IPS-18a (cell line): ENCODE measurements around the gene USF2.

Experiments used
- H3K27ac ChIP-seq: one replicate; pipeline ENCODE4 v1.5.1; 2013; ENCODE audit warnings: low read length
- H3K27me3 ChIP-seq: one replicate; pipeline ENCODE4 v1.6.1; 2013; ENCODE audit warnings: mild to moderate bottlenecking, low read length; ENCODE audit not compliant: control insufficient read depth, insufficient read depth
- H3K36me3 ChIP-seq: one replicate; pipeline ENCODE4 v1.6.1; 2013; ENCODE audit warnings: low read depth, low read length; ENCODE audit not compliant: control insufficient read depth
- H3K4me1 ChIP-seq: one replicate; pipeline ENCODE4 v1.6.1; 2013; ENCODE audit warnings: low read depth, low read length; ENCODE audit not compliant: control insufficient read depth
- H3K4me3 ChIP-seq: one replicate; pipeline ENCODE4 v1.5.1; 2013; ENCODE audit warnings: low read length
- H3K9ac ChIP-seq: one replicate; pipeline ENCODE4 v1.6.1; 2013; ENCODE audit warnings: mild to moderate bottlenecking, low read length, moderate library complexity
- H3K9me3 ChIP-seq: one replicate; pipeline ENCODE4 v1.6.1; 2013; ENCODE audit warnings: low read depth, low read length; ENCODE audit not compliant: control insufficient read depth

USF2 gene

GRCh38 chr19:35293363-35293739 lies 24.6 kb downstream of the USF2 start:
- H3K36me3 ChIP-seq: no peaks in the 10 kb centered on the region
- no peak overlapping the region for H3K9ac ChIP-seq
- no peaks in the 10 kb centered on the region for H3K9me3 ChIP-seq
- H3K27ac ChIP-seq: no peak overlapping the region
- no peaks in the 10 kb centered on the region for H3K4me1 ChIP-seq
- H3K27me3 ChIP-seq: no peaks in the 10 kb centered on the region
- no peak overlapping the region for H3K4me3 ChIP-seq

- Histone ChIP-seq H3K27ac (no peak overlapping the region), H3K27me3 (no peaks in the 10 kb centered on the region), H3K4me3 (no peak overlapping the region), H3K4me1 (no peaks in the 10 kb centered on the region), H3K9ac (no peak overlapping the region), H3K36me3 (no peaks in the 10 kb centered on the region), H3K9me3 (no peaks in the 10 kb centered on the region)
Measured at GRCh38 chr19:35293808-35294207, 25.0 kb downstream of the USF2 start.

- no peak overlapping the region for H3K27ac ChIP-seq
- no peak overlapping the region for H3K9ac ChIP-seq
- no peaks in the 10 kb centered on the region for H3K36me3 ChIP-seq
- H3K4me3 ChIP-seq: no peak overlapping the region
- no peaks in the 10 kb centered on the region for H3K9me3 ChIP-seq
- no peaks in the 10 kb centered on the region for H3K27me3 ChIP-seq
- H3K4me1 ChIP-seq: no peaks in the 10 kb centered on the region
Measured at GRCh38 chr19:35294328-35294727, 25.6 kb downstream of the USF2 start.

GRCh38 chr19:35294859-35295791 lies 26.4 kb downstream of the USF2 start:
- Histone ChIP-seq H3K36me3 (no peaks in the 10 kb centered on the region), H3K9ac (no peak overlapping the region), H3K27me3 (no peaks in the 10 kb centered on the region), H3K27ac (no peak overlapping the region), H3K4me1 (no peaks in the 10 kb centered on the region), H3K4me3 (no peak overlapping the region), H3K9me3 (no peaks in the 10 kb centered on the region)

- Histone ChIP-seq H3K9ac (no peak overlapping the region), H3K9me3 (no peaks in the 10 kb centered on the region), H3K27me3 (no peaks in the 10 kb centered on the region), H3K4me1 (no peaks in the 10 kb centered on the region), H3K36me3 (no peaks in the 10 kb centered on the region), H3K4me3 (no peak overlapping the region), H3K27ac (no peak overlapping the region)
Measured at GRCh38 chr19:35295792-35296462, 27.2 kb downstream of the USF2 start.

GRCh38 chr19:35296644-35297514 lies 28.1 kb downstream of the USF2 start:
- Histone ChIP-seq H3K9ac (no peak overlapping the region), H3K4me1 (no peaks in the 10 kb centered on the region), H3K27ac (no peak overlapping the region), H3K9me3 (no peaks in the 10 kb centered on the region), H3K36me3 (no peaks in the 10 kb centered on the region), H3K4me3 (no peak overlapping the region), H3K27me3 (no peaks in the 10 kb centered on the region)

GRCh38 chr19:35297515-35297848 lies 28.7 kb downstream of the USF2 start:
- Histone ChIP-seq H3K4me3 (no peak overlapping the region), H3K4me1 (no peaks in the 10 kb centered on the region), H3K27ac (no peak overlapping the region), H3K27me3 (no peaks in the 10 kb centered on the region), H3K9me3 (no peaks in the 10 kb centered on the region), H3K36me3 (no peaks in the 10 kb centered on the region), H3K9ac (no peak overlapping the region)

GRCh38 chr19:35297922-35298321 lies 29.2 kb downstream of the USF2 start:
- Histone ChIP-seq H3K27me3 (no peaks in the 10 kb centered on the region), H3K27ac (no peak overlapping the region), H3K4me1 (no peaks in the 10 kb centered on the region), H3K36me3 (no peaks in the 10 kb centered on the region), H3K9ac (no peak overlapping the region), H3K9me3 (no peaks in the 10 kb centered on the region), H3K4me3 (no peak overlapping the region)

GRCh38 chr19:35298561-35298972 lies 29.8 kb downstream of the USF2 start:
- H3K9me3 ChIP-seq: no peaks in the 10 kb centered on the region
- H3K9ac ChIP-seq: no peak overlapping the region
- H3K27me3 ChIP-seq: no peaks in the 10 kb centered on the region
- H3K27ac ChIP-seq: no peak overlapping the region
- H3K4me1 ChIP-seq: no peaks in the 10 kb centered on the region
- no peaks in the 10 kb centered on the region for H3K36me3 ChIP-seq
- no peak overlapping the region for H3K4me3 ChIP-seq

- Histone ChIP-seq H3K9me3 (no peaks in the 10 kb centered on the region), H3K9ac (no peak overlapping the region), H3K4me1 (no peaks in the 10 kb centered on the region), H3K27ac (no peak overlapping the region), H3K4me3 (no peak overlapping the region), H3K27me3 (no peaks in the 10 kb centered on the region), H3K36me3 (no peaks in the 10 kb centered on the region)
Measured at GRCh38 chr19:35299523-35300338, 31.0 kb downstream of the USF2 start.

GRCh38 chr19:35300339-35300649 lies 31.5 kb downstream of the USF2 start:
- Histone ChIP-seq H3K27ac (no peak overlapping the region), H3K9ac (no peak overlapping the region)

More at GRCh38 chr19:35300339-35300649, 31.5 kb downstream of the USF2 start:
- H3K9me3 ChIP-seq: no peaks in the 10 kb centered on the region
- H3K36me3 ChIP-seq: no peaks in the 10 kb centered on the region
- no peaks in the 10 kb centered on the region for H3K27me3 ChIP-seq
- H3K4me1 ChIP-seq: no peaks in the 10 kb centered on the region
- no peak overlapping the region for H3K4me3 ChIP-seq
